IPS DF 4.7 (cell line): ENCODE data around the gene COG4.
A peak's percentile ranks its signal among the peaks of the same experiment; 100 is the strongest.
"Not testable (repeated sequence)": the region's sequence is repeated elsewhere in the genome, so short reads cannot be mapped to it uniquely, and the experiment has no call there.

Experiments used
- DNase-seq: peaks from one replicate; pipeline ENCODE4 v3.0.0-alpha.2; 2013; ENCODE audit warnings: low spot score; ENCODE audit errors: extremely low read depth

The COG4 gene

GRCh38 chr16:70527315-70527996, 4.1 kb upstream of the COG4 start:
- DNase-seq = no peak

GRCh38 chr16:70526403-70526802, 3.0 kb upstream of the COG4 start:
- DNase-seq = no peak

- not testable (repeated sequence) for DNase-seq
Observed at GRCh38 chr16:70524399-70524825, 1.1 kb upstream of the COG4 start.

- peak; percentile 2 for DNase-seq
Observed at GRCh38 chr16:70523743-70524398, 517 bp upstream of the COG4 start, which contains the start of gene SF3B3. Gene SF3B3 (plus strand): TSS chr16:70523816. CDS start chr16:70526657, 2,841 bp downstream.

GRCh38 chr16:70522216-70523075, 908 bp downstream of the COG4 start:
- DNase-seq = no peak

- DNase-seq = no peak
Observed at GRCh38 chr16:70520612-70521297, 2.6 kb downstream of the COG4 start.

GRCh38 chr16:70512456-70512855, 10.9 kb downstream of the COG4 start:
- DNase-seq = no peak

- DNase-seq = no peak
Observed at GRCh38 chr16:70511833-70512232, 11.5 kb downstream of the COG4 start.

GRCh38 chr16:70510216-70510615, 13.1 kb downstream of the COG4 start:
- DNase-seq = no peak

GRCh38 chr16:70508752-70509151, 14.6 kb downstream of the COG4 start:
- DNase-seq = no peak

GRCh38 chr16:70496513-70496912, 26.8 kb downstream of the COG4 start:
- DNase-seq = no peak

- DNase-seq = no peak
Observed at GRCh38 chr16:70495425-70496182, 27.8 kb downstream of the COG4 start.

GRCh38 chr16:70494777-70495176, 28.6 kb downstream of the COG4 start:
- DNase-seq = no peak

- no peak for DNase-seq
Observed at GRCh38 chr16:70494202-70494770, 29.1 kb downstream of the COG4 start.

- no peak for DNase-seq
Observed at GRCh38 chr16:70493802-70494201, 29.6 kb downstream of the COG4 start.

GRCh38 chr16:70490261-70490660, 33.1 kb downstream of the COG4 start:
- no peak for DNase-seq

- DNase-seq = no peak
Observed at GRCh38 chr16:70484867-70485266, 38.5 kb downstream of the COG4 start.

GRCh38 chr16:70483426-70483825, 39.9 kb downstream of the COG4 start:
- no peak for DNase-seq

- DNase-seq = no peak
Observed at GRCh38 chr16:70482624-70483023, 40.7 kb downstream of the COG4 start.

GRCh38 chr16:70481929-70482536, 41.3 kb downstream of the COG4 start:
- DNase-seq = no peak
